HG03342 (cell line): ENCODE results near the gene GNG11.

ENCODE experiments used
- ATAC-seq: cut with Tn5 transposase; IDR thresholded peaks from one replicate; pipeline ENCODE4 v1.9.1; 2021; ENCODE audit warnings: mild to moderate bottlenecking, moderate library complexity; ENCODE audit not compliant: unreplicated experiment

Gene GNG11

GRCh38 chr7:93945756-93946535, 24.4 kb downstream of the GNG11 start:
- ATAC-seq: no peak

- ATAC-seq: no peak
These were observed 26.6 kb downstream of the GNG11 start for GRCh38 chr7:93948106-93948505.

GRCh38 chr7:93948873-93949272, 27.3 kb downstream of the GNG11 start:
- no peak for ATAC-seq

- ATAC-seq: no peak
These were observed 27.9 kb downstream of the GNG11 start for GRCh38 chr7:93949423-93949822.

GRCh38 chr7:93955304-93955703, 33.8 kb downstream of the GNG11 start:
- ATAC-seq: peak; percentile 94

GRCh38 chr7:93957767-93958166, 36.2 kb downstream of the GNG11 start:
- ATAC-seq: no peak

- no peak for ATAC-seq
These were observed 36.7 kb downstream of the GNG11 start for GRCh38 chr7:93958216-93958615.

GRCh38 chr7:93958651-93959050, 37.1 kb downstream of the GNG11 start:
- no peak for ATAC-seq

GRCh38 chr7:93960986-93961385, 39.5 kb downstream of the GNG11 start:
- no peak for ATAC-seq

- ATAC-seq: no peak
These were observed 42.7 kb downstream of the GNG11 start for GRCh38 chr7:93964262-93964661.

- ATAC-seq: no peak
These were observed 43.3 kb downstream of the GNG11 start for GRCh38 chr7:93964813-93965212.

GRCh38 chr7:93968911-93969620, 47.5 kb downstream of the GNG11 start:
- ATAC-seq: no peak

GRCh38 chr7:93972029-93972725, 50.6 kb downstream of the GNG11 start:
- ATAC-seq: no peak

- no peak for ATAC-seq
These were observed 51.6 kb downstream of the GNG11 start for GRCh38 chr7:93973134-93973533.

GRCh38 chr7:93977211-93977950, 55.8 kb downstream of the GNG11 start:
- no peak for ATAC-seq
